ENCODE results near the gene HAO1.
"Not testable (repeated sequence)": the region's sequence is repeated elsewhere in the genome, so short reads cannot be mapped to it uniquely, and the experiment has no call there.

The HAO1 gene

GRCh38 chr20:7940341-7940740 is at the start of gene HAO1:
Gene HAO1 (minus strand): TSS chr20:7940458. CDS start chr20:7940422, 36 bp downstream.
- Mint-ChIP-seq H3K4me1 (peaks cover 10% of the 10 kb centered on the region), H3K9me3 (no peaks in the 10 kb centered on the region), H3K27ac (no peak within 1 kb of the TSS), H3K36me3 (no peaks in the 10 kb centered on the region), H3K4me3 (no peak within 1 kb of the TSS), H3K27me3 (no peaks in the 10 kb centered on the region)
- ATAC-seq = no peak

DNA sequence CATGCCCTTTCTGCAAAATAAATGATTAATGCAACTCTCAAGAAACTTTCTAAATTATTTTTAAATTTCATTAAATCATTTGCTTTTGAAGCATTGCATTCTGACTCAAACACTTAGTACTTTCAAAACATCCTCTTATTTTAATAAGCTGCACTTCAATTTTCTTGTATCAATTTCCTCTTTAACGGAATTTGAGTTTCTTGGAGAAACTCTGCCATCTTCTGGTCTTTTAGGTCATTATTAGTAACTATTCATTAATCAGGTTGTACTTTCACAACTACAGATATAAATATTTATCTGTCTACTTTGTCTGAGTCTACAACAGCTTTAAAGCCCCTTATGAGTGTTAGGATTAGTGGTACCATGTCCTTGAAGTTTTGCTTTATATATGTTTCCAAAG is 49.1 kb upstream of the HAO1 start:
- no peak for ATAC-seq
- no peaks in the 10 kb centered on the region for H3K4me1 Mint-ChIP-seq
- peaks cover 8% of the 10 kb centered on the region for H3K9me3 Mint-ChIP-seq
- peaks cover 20% of the 10 kb centered on the region for H3K36me3 Mint-ChIP-seq
- H3K27ac Mint-ChIP-seq = no peak overlapping the region
- no peaks in the 10 kb centered on the region for H3K27me3 Mint-ChIP-seq
- H3K4me3 Mint-ChIP-seq = no peak overlapping the region

- no peaks in the 10 kb centered on the region for H3K9me3 Mint-ChIP-seq
- ATAC-seq = no peak
- H3K27me3 Mint-ChIP-seq = no peaks in the 10 kb centered on the region
- no peak overlapping the region for H3K27ac Mint-ChIP-seq
- no peak overlapping the region for H3K4me3 Mint-ChIP-seq
- H3K4me1 Mint-ChIP-seq = no peaks in the 10 kb centered on the region
- H3K36me3 Mint-ChIP-seq = peaks cover 18% of the 10 kb centered on the region
Measured at GRCh38 chr20:7985916-7986315, 45.7 kb upstream of the HAO1 start.

DNA sequence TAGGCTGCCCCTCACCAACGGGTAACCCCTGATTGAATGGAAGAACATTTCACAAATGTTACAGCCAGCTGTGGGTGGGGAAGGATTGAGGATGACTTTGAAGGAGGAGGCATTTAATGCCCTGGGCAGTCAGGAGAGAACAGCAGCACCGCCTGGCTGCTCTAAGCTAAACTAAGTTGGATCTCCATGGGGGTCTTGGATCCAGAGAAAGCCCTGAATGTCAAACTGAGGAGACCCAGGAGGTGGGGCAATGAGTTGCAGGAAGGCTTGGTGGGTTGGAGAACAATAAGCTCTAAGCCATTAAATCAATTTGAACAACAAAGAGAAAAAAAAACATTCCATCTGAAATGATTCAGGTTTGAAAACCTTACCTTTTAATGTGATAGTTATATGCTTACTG is 43.9 kb upstream of the HAO1 start:
- H3K27ac Mint-ChIP-seq = no peak overlapping the region
- H3K27me3 Mint-ChIP-seq = no peaks in the 10 kb centered on the region
- H3K4me3 Mint-ChIP-seq = no peak overlapping the region
- H3K36me3 Mint-ChIP-seq = peaks cover 25% of the 10 kb centered on the region
- H3K9me3 Mint-ChIP-seq = no peaks in the 10 kb centered on the region
- no peak for ATAC-seq
- H3K4me1 Mint-ChIP-seq = no peaks in the 10 kb centered on the region

DNA sequence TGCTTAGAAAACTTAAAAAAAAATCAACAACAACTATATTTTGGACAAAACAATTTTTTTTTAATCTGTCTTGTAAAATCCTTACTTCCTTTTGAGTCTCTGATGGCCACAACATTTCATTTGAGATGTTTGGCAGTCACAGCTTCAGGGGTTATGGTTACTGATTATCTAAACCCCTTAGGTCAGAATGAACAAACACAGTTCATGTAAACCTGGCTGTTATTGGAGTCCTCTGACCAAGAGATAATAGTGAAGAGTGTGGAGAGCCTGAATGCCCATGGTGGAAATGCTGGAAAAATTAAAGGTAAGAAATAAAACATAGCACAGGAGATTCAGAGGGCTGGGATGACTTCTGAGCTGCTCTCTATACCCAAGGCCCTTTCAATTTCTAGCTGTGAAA is 41.1 kb upstream of the HAO1 start:
- peaks cover 36% of the 10 kb centered on the region for H3K36me3 Mint-ChIP-seq
- ATAC-seq = no peak
- H3K27me3 Mint-ChIP-seq = no peaks in the 10 kb centered on the region
- no peak overlapping the region for H3K27ac Mint-ChIP-seq
- H3K9me3 Mint-ChIP-seq = no peaks in the 10 kb centered on the region
- no peaks in the 10 kb centered on the region for H3K4me1 Mint-ChIP-seq
- no peak overlapping the region for H3K4me3 Mint-ChIP-seq

GRCh38 chr20:7980332-7981046 is 40.2 kb upstream of the HAO1 start:
- no peaks in the 10 kb centered on the region for H3K9me3 Mint-ChIP-seq
- H3K4me3 Mint-ChIP-seq = no peak overlapping the region
- no peak for ATAC-seq
- no peak overlapping the region for H3K27ac Mint-ChIP-seq
- H3K4me1 Mint-ChIP-seq = no peaks in the 10 kb centered on the region
- H3K27me3 Mint-ChIP-seq = no peaks in the 10 kb centered on the region
- peaks cover 31% of the 10 kb centered on the region for H3K36me3 Mint-ChIP-seq

- no peak for ATAC-seq
- no peaks in the 10 kb centered on the region for H3K9me3 Mint-ChIP-seq
- H3K36me3 Mint-ChIP-seq = peaks cover 31% of the 10 kb centered on the region
- no peaks in the 10 kb centered on the region for H3K4me1 Mint-ChIP-seq
- no peaks in the 10 kb centered on the region for H3K27me3 Mint-ChIP-seq
- no peak overlapping the region for H3K27ac Mint-ChIP-seq
- H3K4me3 Mint-ChIP-seq = no peak overlapping the region
Measured at GRCh38 chr20:7977709-7978108, 37.5 kb upstream of the HAO1 start.

DNA sequence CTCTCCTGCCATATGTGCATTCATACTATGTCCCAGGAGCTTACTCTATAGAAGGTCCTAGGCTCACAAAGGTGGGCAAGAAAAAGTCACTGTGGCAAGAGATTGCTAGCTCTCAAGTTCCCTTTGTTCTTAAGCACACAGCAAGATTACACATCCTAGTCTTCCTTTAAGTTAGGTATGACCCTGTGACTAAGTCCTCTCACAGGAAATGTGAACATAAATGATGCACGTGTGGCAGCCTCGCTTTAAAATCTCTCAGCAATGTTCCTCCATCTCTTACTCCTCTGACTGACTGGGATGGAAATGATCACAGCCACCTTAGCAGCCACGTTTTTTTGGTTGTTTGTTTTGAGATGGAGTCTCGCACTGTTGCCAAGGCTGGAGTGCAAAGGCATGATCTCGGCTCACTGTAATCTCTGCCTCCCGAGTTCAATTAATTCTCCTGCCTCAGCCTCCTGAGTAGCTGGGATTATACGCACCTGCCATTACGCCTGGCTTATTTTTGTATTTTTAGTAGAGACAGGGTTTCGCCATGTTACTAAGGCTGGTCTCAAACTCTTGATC is 35.7 kb upstream of the HAO1 start:
- peaks cover 19% of the 10 kb centered on the region for H3K36me3 Mint-ChIP-seq
- H3K27me3 Mint-ChIP-seq = no peaks in the 10 kb centered on the region
- no peaks in the 10 kb centered on the region for H3K9me3 Mint-ChIP-seq
- ATAC-seq = no peak
- no peak overlapping the region for H3K4me3 Mint-ChIP-seq
- no peaks in the 10 kb centered on the region for H3K4me1 Mint-ChIP-seq
- H3K27ac Mint-ChIP-seq = no peak overlapping the region

DNA sequence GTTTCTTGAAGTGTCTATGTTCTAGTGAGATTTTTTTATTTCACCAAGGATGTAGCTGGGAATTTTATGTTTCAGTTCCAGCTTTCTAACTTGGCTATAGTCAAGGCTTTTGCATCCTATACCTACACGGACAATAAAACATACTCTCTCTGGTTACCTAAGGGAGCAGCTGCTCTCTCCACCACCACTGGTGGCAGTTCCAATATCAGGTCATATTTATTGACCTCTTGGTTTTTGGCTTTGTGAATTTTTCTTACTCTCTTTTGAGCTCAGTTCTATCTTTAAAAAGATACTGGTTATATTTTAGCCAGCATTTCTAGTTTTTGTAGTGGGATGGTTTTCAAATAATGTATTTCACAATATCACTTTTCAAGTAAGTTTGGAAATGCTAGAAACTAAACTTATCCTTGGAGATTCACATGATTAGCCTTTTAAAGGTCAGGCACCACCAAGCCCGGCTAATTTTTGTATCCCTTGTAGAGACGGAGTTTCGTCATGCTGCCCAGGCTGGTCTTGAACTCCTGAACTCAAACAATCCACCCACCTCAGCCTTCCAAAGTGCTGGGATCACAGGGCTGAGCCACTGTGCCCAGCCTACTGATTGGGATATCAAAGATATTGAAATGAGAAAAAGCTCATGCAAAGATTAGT is 34.7 kb upstream of the HAO1 start:
- Mint-ChIP-seq H3K27ac (no peak overlapping the region), H3K4me3 (no peak overlapping the region), H3K4me1 (no peaks in the 10 kb centered on the region)

DNA sequence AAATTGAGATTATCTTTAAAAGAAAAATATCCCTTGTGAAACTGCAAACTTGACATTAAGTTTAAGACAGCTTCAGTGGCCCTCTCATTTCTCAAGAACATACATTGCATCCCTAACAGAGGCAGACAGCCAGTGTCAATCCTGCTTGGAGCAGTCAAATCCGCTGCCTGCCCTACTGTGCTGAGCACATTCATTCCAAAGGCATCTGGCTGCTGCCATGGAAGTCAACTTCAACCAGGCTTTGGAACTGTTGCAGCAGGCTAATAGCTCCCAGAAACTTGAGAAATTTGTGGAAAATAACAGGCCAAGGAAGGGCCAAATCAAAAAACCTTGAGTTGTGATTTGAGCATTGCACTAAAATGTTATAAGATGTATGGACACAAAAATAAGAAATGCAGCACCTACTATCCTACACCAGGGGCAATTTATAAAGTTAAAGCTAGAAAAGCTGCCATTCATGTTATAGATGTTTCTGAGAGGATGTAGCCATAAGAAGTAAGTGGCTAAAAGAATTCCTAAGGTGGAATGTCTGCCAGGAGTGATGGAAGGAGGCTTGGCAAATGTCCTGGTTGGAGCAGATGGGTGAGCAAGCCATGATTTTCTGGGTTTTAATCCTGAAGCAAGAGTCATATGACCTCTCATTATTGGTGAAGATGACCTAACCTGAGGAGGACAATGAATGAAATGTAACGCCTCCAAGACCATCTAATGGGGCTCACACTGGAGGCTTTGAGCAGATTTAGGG is 31.4 kb upstream of the HAO1 start:
- H3K4me1 Mint-ChIP-seq = no peaks in the 10 kb centered on the region
- ATAC-seq = no peak
- H3K27me3 Mint-ChIP-seq = no peaks in the 10 kb centered on the region
- no peak overlapping the region for H3K27ac Mint-ChIP-seq
- H3K36me3 Mint-ChIP-seq = no peaks in the 10 kb centered on the region
- no peaks in the 10 kb centered on the region for H3K9me3 Mint-ChIP-seq
- H3K4me3 Mint-ChIP-seq = no peak overlapping the region

More for the DNA sequence above, 34.7 kb upstream of the HAO1 start:
- Mint-ChIP-seq H3K36me3 (peaks cover 11% of the 10 kb centered on the region), H3K27me3 (no peaks in the 10 kb centered on the region), H3K9me3 (no peaks in the 10 kb centered on the region)
- ATAC-seq = no peak

DNA sequence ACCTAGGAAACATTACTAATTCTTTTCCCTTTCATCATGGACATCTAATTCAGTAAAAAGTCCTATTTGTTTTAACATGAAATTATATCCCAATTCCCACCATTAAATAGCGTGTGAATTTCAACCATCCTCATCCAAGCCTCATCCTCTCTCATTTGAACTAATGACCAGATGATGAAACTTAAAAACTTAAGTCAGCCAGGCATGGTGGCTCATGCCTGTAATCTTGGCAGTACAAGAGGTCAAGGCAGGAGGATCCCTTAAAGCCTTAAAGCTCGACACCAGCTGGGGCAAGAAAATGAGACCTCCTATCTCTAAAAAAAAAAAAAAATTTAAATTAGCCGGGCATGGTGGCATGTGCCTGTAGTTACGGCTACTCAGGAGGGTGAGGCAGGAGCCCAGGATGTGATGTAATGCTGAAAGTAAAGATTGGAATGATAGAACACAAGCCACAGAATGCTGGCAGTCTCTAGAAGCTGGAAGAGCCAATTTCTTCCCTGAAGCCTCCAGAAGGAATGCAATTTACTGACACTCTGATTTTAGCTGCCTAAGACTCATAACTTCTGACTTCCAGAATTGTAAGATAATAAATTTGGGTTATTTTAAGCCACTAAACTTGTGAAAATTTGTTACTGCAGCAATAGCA is 27.1 kb upstream of the HAO1 start:
- H3K27ac Mint-ChIP-seq = no peak overlapping the region
- H3K27me3 Mint-ChIP-seq = no peaks in the 10 kb centered on the region
- no peaks in the 10 kb centered on the region for H3K9me3 Mint-ChIP-seq
- no peaks in the 10 kb centered on the region for H3K36me3 Mint-ChIP-seq
- H3K4me1 Mint-ChIP-seq = no peaks in the 10 kb centered on the region
- no peak overlapping the region for H3K4me3 Mint-ChIP-seq
- ATAC-seq = no peak

DNA sequence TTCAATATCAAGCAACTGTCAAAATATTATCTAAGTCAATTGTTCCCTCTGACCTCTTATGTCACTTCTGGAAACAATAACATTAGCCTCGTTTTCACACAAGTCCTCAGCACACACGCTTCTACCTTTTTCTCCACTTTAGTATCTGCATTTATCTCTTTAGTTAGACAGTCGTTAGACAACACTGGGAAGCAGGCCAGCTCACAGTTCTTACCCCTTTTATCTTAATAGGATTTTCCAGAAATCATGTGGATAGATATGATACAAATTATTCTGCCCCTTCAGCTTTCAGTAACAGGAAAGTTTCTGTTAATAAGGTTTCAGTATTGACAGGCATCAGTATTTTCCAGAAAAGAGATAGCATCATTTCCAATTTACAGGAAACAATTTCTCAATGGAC is 25.9 kb upstream of the HAO1 start:
- H3K9me3 Mint-ChIP-seq = no peaks in the 10 kb centered on the region
- H3K36me3 Mint-ChIP-seq = no peaks in the 10 kb centered on the region
- ATAC-seq = no peak
- no peaks in the 10 kb centered on the region for H3K27me3 Mint-ChIP-seq
- no peaks in the 10 kb centered on the region for H3K4me1 Mint-ChIP-seq
- H3K27ac Mint-ChIP-seq = no peak overlapping the region
- H3K4me3 Mint-ChIP-seq = no peak overlapping the region

DNA sequence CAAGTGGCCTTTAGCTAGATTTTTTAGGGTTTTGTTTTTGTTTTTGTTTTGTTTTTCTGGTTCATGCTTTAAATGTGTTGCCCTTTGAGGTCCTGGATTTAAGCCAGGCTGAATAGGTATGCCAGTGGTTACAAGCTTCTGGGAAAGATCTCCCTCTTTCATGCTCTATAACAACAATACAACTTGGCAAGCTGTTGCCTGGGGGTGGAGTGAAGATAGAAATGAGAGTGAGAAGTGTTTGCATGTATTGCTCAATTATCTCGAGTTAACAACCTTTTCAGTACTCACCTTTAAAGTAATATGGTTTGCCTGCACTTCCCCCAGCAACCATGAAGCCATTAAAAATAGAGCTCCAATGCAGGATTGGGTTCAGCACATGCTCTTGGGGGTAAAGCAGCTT is 19.2 kb upstream of the HAO1 start:
- Mint-ChIP-seq H3K4me3 (no peak overlapping the region), H3K9me3 (peaks cover 11% of the 10 kb centered on the region), H3K27ac (no peak overlapping the region), H3K36me3 (no peaks in the 10 kb centered on the region), H3K27me3 (peaks cover 38% of the 10 kb centered on the region), H3K4me1 (no peaks in the 10 kb centered on the region)
- no peak for ATAC-seq

DNA sequence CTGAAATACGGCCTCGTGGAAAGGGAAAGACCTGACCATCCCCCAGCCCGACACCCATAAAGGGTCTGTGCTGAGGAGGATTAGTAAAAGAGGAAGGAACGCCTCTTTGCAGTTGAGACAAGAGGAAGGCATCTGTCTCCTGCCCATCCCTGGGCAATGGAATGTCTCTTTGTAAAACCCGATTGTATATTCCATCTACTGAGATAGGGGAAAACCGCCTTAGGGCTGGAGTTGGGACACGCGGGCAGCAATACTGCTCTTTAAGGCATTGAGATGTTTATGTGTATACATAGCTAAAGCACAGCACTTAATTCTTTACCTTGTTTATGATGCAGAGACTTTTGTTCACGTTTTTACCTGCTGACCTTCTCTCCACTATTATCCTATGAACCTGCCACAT is 16.3 kb upstream of the HAO1 start:
- not testable (repeated sequence) for H3K36me3 Mint-ChIP-seq, H3K27ac Mint-ChIP-seq, H3K4me1 Mint-ChIP-seq, ATAC-seq, H3K4me3 Mint-ChIP-seq
- H3K27me3 Mint-ChIP-seq = peaks cover 57% of the 10 kb centered on the region
- H3K9me3 Mint-ChIP-seq = peaks cover 19% of the 10 kb centered on the region

- H3K27me3 Mint-ChIP-seq = peaks cover 37% of the 10 kb centered on the region
- no peak for ATAC-seq
- no peak overlapping the region for H3K4me3 Mint-ChIP-seq
- H3K36me3 Mint-ChIP-seq = no peaks in the 10 kb centered on the region
- peaks cover 21% of the 10 kb centered on the region for H3K9me3 Mint-ChIP-seq
- no peaks in the 10 kb centered on the region for H3K4me1 Mint-ChIP-seq
- no peak overlapping the region for H3K27ac Mint-ChIP-seq
Measured at GRCh38 chr20:7950387-7950786, 10.1 kb upstream of the HAO1 start.

All from stimulated activated memory B cell treated with anti-CD40 and anti-IgM and Interleukin-4, amounts not matched to agents 10 μg/mL and 1 μg/mL and 100 μg/mL, for 72 hours (primary cell).